ENCODE results near the gene LMO7.

Gene LMO7

DNA sequence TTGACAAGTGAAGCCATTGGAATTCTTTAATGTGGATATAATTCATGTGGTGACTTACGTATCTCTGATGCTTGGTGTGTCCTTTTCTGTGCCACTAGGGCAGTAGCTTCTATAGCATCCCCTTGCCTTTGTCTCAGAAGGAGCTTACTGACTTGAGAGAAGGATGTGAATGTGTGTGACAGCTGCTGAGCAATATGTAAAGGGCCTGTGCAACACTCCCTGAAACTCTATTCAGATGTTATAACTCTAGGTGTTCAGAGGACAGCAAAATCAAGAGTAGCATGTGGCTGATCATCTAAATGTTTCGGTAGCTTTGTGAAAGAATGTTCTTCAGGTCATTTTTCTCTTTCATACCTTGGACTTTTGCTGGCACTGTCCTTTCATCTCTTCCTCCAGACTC is 189.5 kb downstream of the LMO7 start:
- TF ChIP-seq EZH2 (IDR thresholded peaks at IDR 0.05; ENCODE audit: borderline replicate concordance, low read length) = no peak
- TF ChIP-seq, protein P1, sequence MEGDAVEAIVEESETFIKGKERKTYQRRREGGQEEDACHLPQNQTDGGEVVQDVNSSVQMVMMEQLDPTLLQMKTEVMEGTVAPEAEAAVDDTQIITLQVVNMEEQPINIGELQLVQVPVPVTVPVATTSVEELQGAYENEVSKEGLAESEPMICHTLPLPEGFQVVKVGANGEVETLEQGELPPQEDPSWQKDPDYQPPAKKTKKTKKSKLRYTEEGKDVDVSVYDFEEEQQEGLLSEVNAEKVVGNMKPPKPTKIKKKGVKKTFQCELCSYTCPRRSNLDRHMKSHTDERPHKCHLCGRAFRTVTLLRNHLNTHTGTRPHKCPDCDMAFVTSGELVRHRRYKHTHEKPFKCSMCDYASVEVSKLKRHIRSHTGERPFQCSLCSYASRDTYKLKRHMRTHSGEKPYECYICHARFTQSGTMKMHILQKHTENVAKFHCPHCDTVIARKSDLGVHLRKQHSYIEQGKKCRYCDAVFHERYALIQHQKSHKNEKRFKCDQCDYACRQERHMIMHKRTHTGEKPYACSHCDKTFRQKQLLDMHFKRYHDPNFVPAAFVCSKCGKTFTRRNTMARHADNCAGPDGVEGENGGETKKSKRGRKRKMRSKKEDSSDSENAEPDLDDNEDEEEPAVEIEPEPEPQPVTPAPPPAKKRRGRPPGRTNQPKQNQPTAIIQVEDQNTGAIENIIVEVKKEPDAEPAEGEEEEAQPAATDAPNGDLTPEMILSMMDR (IDR thresholded peaks at IDR 0.05; ENCODE audit: low read length) = no peak
- H2AFZ ChIP-seq (ENCODE audit: low read length) = no peak overlapping the region
- no peak overlapping the region for H3K9ac ChIP-seq (ENCODE audit: low read length)
- H3K4me3 ChIP-seq (ENCODE audit: low read depth, low read length, poor library complexity, severe bottlenecking) = no peak overlapping the region
- H3K9me2 ChIP-seq (ENCODE audit: low read depth, low read length) = no peaks in the 10 kb centered on the region
- H3K27ac ChIP-seq (ENCODE audit: low read depth, low read length, poor library complexity, severe bottlenecking) = no peak overlapping the region
- no peaks in the 10 kb centered on the region for H3K9me3 ChIP-seq (ENCODE audit: low read length)
- H4K20me1 ChIP-seq (ENCODE audit: insufficient read depth, low read length) = no peaks in the 10 kb centered on the region
- no peaks in the 10 kb centered on the region for H3K27me3 ChIP-seq (ENCODE audit: insufficient read depth, low read length)
- H3K36me3 ChIP-seq (ENCODE audit: insufficient read depth, low read length) = peaks cover 65% of the 10 kb centered on the region
- H3F3A ChIP-seq (ENCODE audit: insufficient read depth, low read length) = no peaks in the 10 kb centered on the region
- H3K4me2 ChIP-seq (ENCODE audit: low read length) = no peak overlapping the region
- H3K4me1 ChIP-seq (ENCODE audit: insufficient read depth, low read length, severe bottlenecking) = no peaks in the 10 kb centered on the region
- H3K79me2 ChIP-seq (ENCODE audit: insufficient read depth, low read length) = no peaks in the 10 kb centered on the region

DNA sequence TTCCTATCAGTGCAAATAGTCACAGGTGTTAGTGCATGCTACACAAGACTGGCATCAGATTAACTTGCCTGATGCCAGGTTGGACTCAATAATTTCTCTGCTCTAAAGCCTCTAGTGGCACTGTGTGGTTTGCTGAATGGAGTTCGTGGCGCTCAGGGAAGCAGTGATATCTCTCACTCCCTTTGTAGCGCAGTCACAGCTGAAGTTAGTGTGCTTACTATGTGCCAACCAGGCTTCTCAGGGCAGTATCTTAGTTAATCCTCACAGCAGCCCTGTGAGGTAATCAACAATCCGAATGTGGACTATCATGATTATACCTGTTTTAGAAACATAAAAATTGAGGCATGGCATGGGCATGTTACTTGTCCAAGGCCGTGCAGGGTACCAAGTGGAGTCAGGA is 190.3 kb downstream of the LMO7 start:
- no peak overlapping the region for H2AFZ ChIP-seq (ENCODE audit: low read length)
- no peaks in the 10 kb centered on the region for H3K9me2 ChIP-seq (ENCODE audit: low read depth, low read length)
- no peaks in the 10 kb centered on the region for H3K9me3 ChIP-seq (ENCODE audit: low read length)
- no peaks in the 10 kb centered on the region for H3K27me3 ChIP-seq (ENCODE audit: insufficient read depth, low read length)
- peaks cover 66% of the 10 kb centered on the region for H3K36me3 ChIP-seq (ENCODE audit: insufficient read depth, low read length)
- H3K4me2 ChIP-seq (ENCODE audit: low read length) = no peak overlapping the region
- H3F3A ChIP-seq (ENCODE audit: insufficient read depth, low read length) = no peaks in the 10 kb centered on the region
- H4K20me1 ChIP-seq (ENCODE audit: insufficient read depth, low read length) = no peaks in the 10 kb centered on the region
- no peak overlapping the region for H3K9ac ChIP-seq (ENCODE audit: low read length)
- H3K4me3 ChIP-seq (ENCODE audit: low read depth, low read length, poor library complexity, severe bottlenecking) = no peak overlapping the region
- H3K79me2 ChIP-seq (ENCODE audit: insufficient read depth, low read length) = no peaks in the 10 kb centered on the region
- TF ChIP-seq EZH2 (IDR thresholded peaks at IDR 0.05; ENCODE audit: borderline replicate concordance, low read length) = no peak
- TF ChIP-seq, protein P1 (IDR thresholded peaks at IDR 0.05; ENCODE audit: low read length) = no peak
- H3K27ac ChIP-seq (ENCODE audit: low read depth, low read length, poor library complexity, severe bottlenecking) = no peak overlapping the region
- no peaks in the 10 kb centered on the region for H3K4me1 ChIP-seq (ENCODE audit: insufficient read depth, low read length, severe bottlenecking)

DNA sequence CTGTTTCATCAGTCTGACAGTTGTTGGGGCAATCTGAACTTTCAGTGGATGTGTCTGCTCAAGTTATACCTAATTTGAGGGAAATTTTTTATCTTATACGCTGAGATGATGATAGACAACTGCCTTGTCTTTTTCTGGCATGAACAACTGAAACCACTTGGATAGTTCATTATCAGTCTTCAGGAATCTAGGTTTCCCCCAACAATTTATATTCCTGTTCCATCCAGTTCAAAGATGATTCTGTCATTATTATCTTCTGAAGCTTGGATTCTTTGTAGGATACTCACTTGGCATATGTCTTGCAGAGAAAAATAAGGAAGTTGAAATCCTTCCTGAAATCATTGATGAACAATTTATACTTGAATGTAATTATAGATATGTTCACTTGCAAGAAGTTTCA is 193.7 kb downstream of the LMO7 start:
- Histone ChIP-seq H3K9me2 (ENCODE audit: low read depth, low read length) (no peaks in the 10 kb centered on the region), H3F3A (ENCODE audit: insufficient read depth, low read length) (no peaks in the 10 kb centered on the region), H3K9ac (ENCODE audit: low read length) (no peak overlapping the region), H3K27me3 (ENCODE audit: insufficient read depth, low read length) (no peaks in the 10 kb centered on the region), H2AFZ (ENCODE audit: low read length) (no peak overlapping the region), H3K36me3 (ENCODE audit: insufficient read depth, low read length) (peaks cover 59% of the 10 kb centered on the region), H3K27ac (ENCODE audit: low read depth, low read length, poor library complexity, severe bottlenecking) (no peak overlapping the region), H3K79me2 (ENCODE audit: insufficient read depth, low read length) (no peaks in the 10 kb centered on the region), H3K4me2 (ENCODE audit: low read length) (no peak overlapping the region), H3K4me3 (ENCODE audit: low read depth, low read length, poor library complexity, severe bottlenecking) (no peak overlapping the region), H4K20me1 (ENCODE audit: insufficient read depth, low read length) (no peaks in the 10 kb centered on the region), H3K4me1 (ENCODE audit: insufficient read depth, low read length, severe bottlenecking) (no peaks in the 10 kb centered on the region), H3K9me3 (ENCODE audit: low read length) (no peaks in the 10 kb centered on the region)
- TF ChIP-seq EZH2 (IDR thresholded peaks at IDR 0.05; ENCODE audit: borderline replicate concordance, low read length) = no peak
- TF ChIP-seq, protein P1 (IDR thresholded peaks at IDR 0.05; ENCODE audit: low read length) = no peak
